ENCODE results near the gene DAZAP2. TPM values are rescaled to one million over a fixed set of nuclear protein-coding genes. Genes with fewer than 3 reads are reported as not detected.
"Not testable (repeated sequence)": the region's sequence is repeated elsewhere in the genome, so short reads cannot be mapped to it uniquely, and the experiment has no call there.

Gene DAZAP2
- polyA plus RNA-seq, 1 donor from 2014 or later, result 97.9 TPM

DNA sequence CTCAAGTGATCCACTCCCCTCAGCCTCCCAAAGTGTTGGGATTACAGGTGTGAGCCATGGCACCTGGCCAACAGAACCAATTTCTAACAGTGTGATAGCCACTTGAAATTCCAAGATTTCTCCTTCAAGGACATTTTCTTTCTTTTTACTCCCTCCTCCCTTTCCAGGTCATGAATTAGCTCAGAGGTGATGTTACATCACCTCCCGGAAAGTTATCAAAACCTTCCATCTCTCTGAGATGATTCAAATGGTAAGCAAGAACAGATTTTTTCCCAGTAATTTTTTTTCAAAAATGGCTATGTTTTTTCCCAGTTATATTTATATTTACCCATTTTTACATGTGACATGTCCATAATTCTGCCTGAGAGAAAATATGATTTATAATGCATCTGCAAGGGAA lies 47.2 kb downstream of the DAZAP2 start:
- Histone ChIP-seq H2AFZ (ENCODE audit: low read depth, low read length) (no peak overlapping the region), H3F3A (ENCODE audit: insufficient read depth, low read length, poor library complexity, severe bottlenecking) (no peaks in the 10 kb centered on the region), H3K4me2 (ENCODE audit: low read length) (no peak overlapping the region), H4K20me1 (ENCODE audit: insufficient read depth) (no peaks in the 10 kb centered on the region), H3K9me3 (ENCODE audit: low read length) (no peaks in the 10 kb centered on the region), H3K27ac (ENCODE audit: low read length) (no peak overlapping the region), H3K79me2 (replicated peaks; ENCODE audit: insufficient read depth, low read length) (no peaks in the 10 kb centered on the region), H3K9ac (ENCODE audit: low read length) (no peak overlapping the region), H3K27me3 (ENCODE audit: insufficient read depth, low read depth, low read length) (no peaks in the 10 kb centered on the region), H3K36me3 (ENCODE audit: insufficient read depth, low read length) (no peaks in the 10 kb centered on the region), H3K9me2 (ENCODE audit: insufficient read depth, low read length) (no peaks in the 10 kb centered on the region), H3K4me3 (ENCODE audit: low read length) (no peak overlapping the region)
- TF ChIP-seq EZH2 (IDR thresholded peaks at IDR 0.05; ENCODE audit: borderline replicate concordance, insufficient read depth, low read length, poor library complexity, severe bottlenecking) (no peak), SMC3 (conservative IDR thresholded peaks at IDR 0.05; ENCODE audit: poor library complexity) (no peak), RAD21 (conservative IDR thresholded peaks at IDR 0.05) (no peak), CTCF (IDR thresholded peaks at IDR 0.05; ENCODE audit: poor library complexity, severe bottlenecking) (no peak), POLR2AphosphoS5 (IDR thresholded peaks at IDR 0.05) (no peak), TAF1 (IDR thresholded peaks at IDR 0.05; ENCODE audit: low read depth) (no peak), EP300 (conservative IDR thresholded peaks at IDR 0.05; ENCODE audit: poor library complexity, severe bottlenecking) (no peak), MXI1 (conservative IDR thresholded peaks at IDR 0.05; ENCODE audit: poor library complexity, severe bottlenecking) (no peak)
- TF ChIP-seq, protein P1, sequence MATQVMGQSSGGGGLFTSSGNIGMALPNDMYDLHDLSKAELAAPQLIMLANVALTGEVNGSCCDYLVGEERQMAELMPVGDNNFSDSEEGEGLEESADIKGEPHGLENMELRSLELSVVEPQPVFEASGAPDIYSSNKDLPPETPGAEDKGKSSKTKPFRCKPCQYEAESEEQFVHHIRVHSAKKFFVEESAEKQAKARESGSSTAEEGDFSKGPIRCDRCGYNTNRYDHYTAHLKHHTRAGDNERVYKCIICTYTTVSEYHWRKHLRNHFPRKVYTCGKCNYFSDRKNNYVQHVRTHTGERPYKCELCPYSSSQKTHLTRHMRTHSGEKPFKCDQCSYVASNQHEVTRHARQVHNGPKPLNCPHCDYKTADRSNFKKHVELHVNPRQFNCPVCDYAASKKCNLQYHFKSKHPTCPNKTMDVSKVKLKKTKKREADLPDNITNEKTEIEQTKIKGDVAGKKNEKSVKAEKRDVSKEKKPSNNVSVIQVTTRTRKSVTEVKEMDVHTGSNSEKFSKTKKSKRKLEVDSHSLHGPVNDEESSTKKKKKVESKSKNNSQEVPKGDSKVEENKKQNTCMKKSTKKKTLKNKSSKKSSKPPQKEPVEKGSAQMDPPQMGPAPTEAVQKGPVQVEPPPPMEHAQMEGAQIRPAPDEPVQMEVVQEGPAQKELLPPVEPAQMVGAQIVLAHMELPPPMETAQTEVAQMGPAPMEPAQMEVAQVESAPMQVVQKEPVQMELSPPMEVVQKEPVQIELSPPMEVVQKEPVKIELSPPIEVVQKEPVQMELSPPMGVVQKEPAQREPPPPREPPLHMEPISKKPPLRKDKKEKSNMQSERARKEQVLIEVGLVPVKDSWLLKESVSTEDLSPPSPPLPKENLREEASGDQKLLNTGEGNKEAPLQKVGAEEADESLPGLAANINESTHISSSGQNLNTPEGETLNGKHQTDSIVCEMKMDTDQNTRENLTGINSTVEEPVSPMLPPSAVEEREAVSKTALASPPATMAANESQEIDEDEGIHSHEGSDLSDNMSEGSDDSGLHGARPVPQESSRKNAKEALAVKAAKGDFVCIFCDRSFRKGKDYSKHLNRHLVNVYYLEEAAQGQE (IDR thresholded peaks at IDR 0.05; ENCODE audit: borderline replicate concordance), result no peak

DNA sequence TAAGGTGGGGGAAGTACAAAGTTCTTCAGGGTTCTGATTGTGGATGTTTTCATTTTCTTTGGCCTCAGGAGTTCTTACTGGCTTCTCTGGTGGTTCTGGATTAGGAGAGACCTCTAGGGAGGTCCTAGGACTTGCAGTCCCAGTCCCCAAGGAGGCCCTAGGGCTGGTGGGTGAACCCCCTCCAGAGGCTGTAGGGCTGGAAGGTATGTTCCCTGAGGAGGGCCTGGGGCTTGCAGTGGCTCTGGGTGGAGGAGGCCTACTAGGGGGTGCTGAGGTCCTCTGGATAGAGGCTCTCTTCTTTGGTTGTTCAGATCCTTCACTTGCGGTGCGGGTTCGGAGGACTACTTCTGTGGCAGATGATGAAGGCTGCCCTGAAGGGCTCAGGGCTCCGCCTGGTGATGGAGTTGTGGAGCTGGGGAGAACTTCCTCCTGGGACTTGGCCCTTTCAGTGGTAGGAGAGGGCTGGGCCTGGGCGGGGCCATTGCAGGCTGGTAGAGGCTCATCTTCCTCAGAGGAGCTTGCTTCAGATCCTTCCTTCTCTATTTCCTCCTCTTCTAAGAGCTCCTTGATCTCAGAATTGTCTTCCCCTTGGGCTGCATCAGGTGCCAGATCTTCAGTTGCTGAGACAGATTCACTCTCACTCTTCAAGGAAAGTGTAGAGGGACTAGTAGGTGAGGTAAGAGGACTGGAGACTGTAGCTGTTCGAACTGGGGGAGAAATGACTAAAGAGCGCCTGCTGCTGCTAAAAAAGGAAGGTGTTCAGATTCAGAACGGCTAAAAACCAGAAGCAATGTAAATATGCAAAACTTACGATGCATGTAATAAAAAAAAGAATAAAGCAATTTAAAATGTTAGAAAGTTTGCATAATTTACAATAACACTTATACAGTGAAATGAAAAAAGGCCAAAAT lies 53.2 kb downstream of the DAZAP2 start:
- not testable (repeated sequence) for H3K79me2 ChIP-seq (replicated peaks; ENCODE audit: insufficient read depth, low read length); H3K9ac ChIP-seq (ENCODE audit: low read length); H3K27me3 ChIP-seq (ENCODE audit: insufficient read depth, low read depth, low read length); H3F3A ChIP-seq (ENCODE audit: insufficient read depth, low read length, poor library complexity, severe bottlenecking); H3K9me3 ChIP-seq (ENCODE audit: low read length); H3K4me3 ChIP-seq (ENCODE audit: low read length); H3K4me2 ChIP-seq (ENCODE audit: low read length); H3K27ac ChIP-seq (ENCODE audit: low read length); H4K20me1 ChIP-seq (ENCODE audit: insufficient read depth); H3K9me2 ChIP-seq (ENCODE audit: insufficient read depth, low read length); H3K36me3 ChIP-seq (ENCODE audit: insufficient read depth, low read length); H2AFZ ChIP-seq (ENCODE audit: low read depth, low read length)

Other genes starting within 250 kb of the DAZAP2 start
- 62.3 and 69.5 TPM in 2 replicates for gene SLC11A2, start 212.4 kb upstream of the DAZAP2 start, polyA plus RNA-seq
- 97.4 and 101 TPM in 2 replicates for gene LETMD1, start 190.5 kb upstream of the DAZAP2 start, polyA plus RNA-seq
- 114 and 123 TPM in 2 replicates for gene CSRNP2, start 155.2 kb upstream of the DAZAP2 start, polyA plus RNA-seq
- 27.0 and 28.6 TPM in 2 replicates for gene TFCP2, start 65.7 kb upstream of the DAZAP2 start, polyA plus RNA-seq
- gene POU6F1, start 20.8 kb upstream of the DAZAP2 start, polyA plus RNA-seq, result 12.4 and 12.7 TPM in 2 replicates
- gene SMAGP, start 31.6 kb downstream of the DAZAP2 start, polyA plus RNA-seq, result not detected in 2 replicates
- not detected in 2 replicates for gene BIN2, start 85.3 kb downstream of the DAZAP2 start, polyA plus RNA-seq
- gene CELA1, start 107.9 kb downstream of the DAZAP2 start, polyA plus RNA-seq, result not detected in 2 replicates
- gene GALNT6, start 152.6 kb downstream of the DAZAP2 start, polyA plus RNA-seq, result not detected in 2 replicates
- 34.5 and 37.8 TPM in 2 replicates for gene SLC4A8, start 186.0 kb downstream of the DAZAP2 start, polyA plus RNA-seq

All from neural cell (in vitro differentiated cells).